ENCODE results near the gene SLC25A29. TPM values are rescaled to one million over a fixed set of nuclear protein-coding genes. Genes with fewer than 3 reads are reported as not detected.

SLC25A29 gene
- total and polyA plus RNA-seq, 2 of the 13 experiments (the other 11 are each of a cell fraction or from before 2014, with no cell fraction given), result 12.2 to 17.2 TPM

DNA sequence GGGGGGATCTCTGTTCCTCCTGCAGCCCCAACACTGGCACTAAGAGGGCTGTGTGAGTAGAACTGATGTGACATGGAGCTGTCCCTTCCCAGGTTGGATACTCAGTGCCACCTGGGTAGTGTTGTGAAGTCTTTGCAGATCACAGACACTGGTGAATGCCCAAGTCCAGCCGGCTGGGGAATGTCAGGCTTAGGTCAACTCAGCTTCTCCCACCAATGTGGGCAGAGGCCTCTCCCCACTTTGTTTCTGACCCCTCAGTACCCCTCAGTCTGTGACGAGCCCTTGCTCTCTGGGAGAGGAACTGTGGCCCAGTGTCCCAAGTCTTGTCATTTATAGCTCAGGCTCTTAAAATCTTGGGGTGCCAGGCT, 11.3 kb downstream of the SLC25A29 start:
- no peaks in the 10 kb centered on the region for H3K9me3 ChIP-seq (ENCODE audit: low read length)
- no peak for FAIRE-seq
- H3K27me3 ChIP-seq (ENCODE audit: control insufficient read depth in 1 of 2, insufficient read depth in 2 of 2, low read length in 2 of 2), result no peaks in the 10 kb centered on the region
- intact Hi-C loops (cut with micrococcal nuclease; ENCODE audit: unreplicated experiment) (no loop called here), in situ Hi-C loops (cut with HindIII; ENCODE audit: extremely low pct_ligation_motif_present, low pct_unique_long_range_greater_than_20kb) (no loop called here)
- H3K4me1 ChIP-seq (ENCODE audit: insufficient read depth, low read length), result peaks cover 42% of the 10 kb centered on the region
- CTCF ChIA-PET (ENCODE audit: low intra/inter-chr PET ratio, low total read pairs), result no interaction called here
- H3K9ac ChIP-seq (ENCODE audit: insufficient read depth, low read depth, low read length), result no peak overlapping the region
- POLR2A ChIA-PET, result no interaction called here
- no peak overlapping the region for H3K4me3 ChIP-seq (replicated peaks in 1 of 3; ENCODE audit: insufficient read depth in 1 of 3, low read depth in 2 of 3, low read length in 3 of 3)
- no peak for ATAC-seq
- 94% methylated on average over 2 of the region's 2 CpGs for WGBS (ENCODE audit: low lambda C conversion rate)
- no TSS peak for BruUV-seq (replicated peaks)
- no peak for DNase-seq (ENCODE audit: low spot score)
- no peak for TF ChIP-seq ZSCAN25 (CRISPR knock-in tag; IDR thresholded peaks at IDR 0.05)
- no peak for TF ChIP-seq ZKSCAN1 (IDR thresholded peaks at IDR 0.05; ENCODE audit: low read length)
- no peak for TF ChIP-seq THYN1 (CRISPR knock-in tag; IDR thresholded peaks at IDR 0.05; ENCODE audit: borderline replicate concordance, low read depth)
- no peak for TF ChIP-seq BRCA1 (CRISPR knock-in tag; IDR thresholded peaks at IDR 0.05)
- no peak for TF ChIP-seq IRX3 (CRISPR knock-in tag; IDR thresholded peaks at IDR 0.05; ENCODE audit: borderline replicate concordance, low read depth)
- TF ChIP-seq CC2D1A (CRISPR knock-in tag; IDR thresholded peaks at IDR 0.05), result no peak
- no peak for TF ChIP-seq NR2C2 (CRISPR knock-in tag; IDR thresholded peaks at IDR 0.05; ENCODE audit: borderline replicate concordance)
- TF ChIP-seq ZNF333 (CRISPR knock-in tag; IDR thresholded peaks at IDR 0.05; ENCODE audit: borderline replicate concordance), result no peak
- TF ChIP-seq, protein P1, sequence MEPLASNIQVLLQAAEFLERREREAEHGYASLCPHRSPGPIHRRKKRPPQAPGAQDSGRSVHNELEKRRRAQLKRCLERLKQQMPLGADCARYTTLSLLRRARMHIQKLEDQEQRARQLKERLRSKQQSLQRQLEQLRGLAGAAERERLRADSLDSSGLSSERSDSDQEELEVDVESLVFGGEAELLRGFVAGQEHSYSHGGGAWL (CRISPR knock-in tag; IDR thresholded peaks at IDR 0.05), result no peak
- TF ChIP-seq EEA1 (CRISPR knock-in tag; IDR thresholded peaks at IDR 0.05; ENCODE audit: borderline replicate concordance), result no peak
- H2AFZ ChIP-seq (ENCODE audit: low read length), result no peak overlapping the region
- H3K4me2 ChIP-seq (ENCODE audit: low read depth, low read length), result no peak overlapping the region
- no peak overlapping the region for H3K27ac ChIP-seq (ENCODE audit: extremely low read length, insufficient read depth, low read length)
- no peaks in the 10 kb centered on the region for H3K79me2 ChIP-seq (ENCODE audit: insufficient read depth, low read length)
- H3K36me3 ChIP-seq (replicated peaks in 1 of 2; ENCODE audit: control insufficient read depth in 1 of 2, insufficient read depth in 2 of 2, low read length in 2 of 2), result no peaks in the 10 kb centered on the region; a peak in 1 of 5 replicates
- no peaks in the 10 kb centered on the region for H4K20me1 ChIP-seq (ENCODE audit: insufficient read depth, low read length)
